GM21576 (cell line): ENCODE results near the gene HOXB4.

ENCODE experiments used
- ATAC-seq: cut with Tn5 transposase; IDR thresholded peaks from one replicate; pipeline ENCODE4 v1.9.1; 2021; ENCODE audit warnings: mild to moderate bottlenecking, moderate library complexity; ENCODE audit not compliant: unreplicated experiment

Gene HOXB4

GRCh38 chr17:48549914-48550501 is 28.1 kb downstream of the HOXB4 start:
- no peak for ATAC-seq

GRCh38 chr17:48549281-48549630 is 28.9 kb downstream of the HOXB4 start:
- no peak for ATAC-seq

DNA sequence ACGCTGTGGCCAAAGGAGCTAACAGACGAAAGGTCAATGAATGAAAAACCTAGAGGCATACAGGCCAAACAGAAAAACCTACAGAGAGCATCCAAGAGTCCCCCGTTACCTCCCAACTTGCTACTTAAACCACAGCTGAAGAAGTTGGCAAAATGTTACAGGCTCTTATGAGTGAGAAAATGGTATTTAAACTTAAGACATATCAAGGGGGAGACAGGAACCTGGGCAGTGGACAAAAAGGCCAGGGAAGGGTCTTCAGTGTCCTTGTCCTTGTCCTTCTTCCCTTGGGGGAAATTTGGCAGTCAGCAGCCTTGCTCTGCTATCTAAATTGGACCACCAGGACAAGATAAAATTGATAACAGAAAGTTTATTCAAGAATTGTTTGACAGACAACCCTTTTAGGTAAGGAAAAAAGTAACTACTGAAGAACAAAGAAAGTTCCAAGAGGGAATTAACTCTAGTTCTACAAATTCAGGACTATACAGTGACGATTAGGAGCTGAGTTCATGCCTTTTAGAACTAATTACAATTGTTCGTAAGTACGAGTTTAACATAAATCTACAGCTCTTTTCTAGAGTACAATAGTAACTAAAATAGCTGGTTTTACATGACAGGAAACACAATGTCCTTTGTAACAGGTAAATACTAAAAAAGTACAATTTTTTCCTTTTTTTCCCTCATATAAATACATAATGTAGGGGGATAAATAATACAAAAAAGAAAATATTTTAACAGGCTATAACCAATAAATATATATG is 29.4 kb downstream of the HOXB4 start:
- no peak for ATAC-seq

GRCh38 chr17:48547808-48548522 is 30.2 kb downstream of the HOXB4 start:
- no peak for ATAC-seq

- no peak for ATAC-seq
Measured at GRCh38 chr17:48546924-48547807, 31.0 kb downstream of the HOXB4 start.

DNA sequence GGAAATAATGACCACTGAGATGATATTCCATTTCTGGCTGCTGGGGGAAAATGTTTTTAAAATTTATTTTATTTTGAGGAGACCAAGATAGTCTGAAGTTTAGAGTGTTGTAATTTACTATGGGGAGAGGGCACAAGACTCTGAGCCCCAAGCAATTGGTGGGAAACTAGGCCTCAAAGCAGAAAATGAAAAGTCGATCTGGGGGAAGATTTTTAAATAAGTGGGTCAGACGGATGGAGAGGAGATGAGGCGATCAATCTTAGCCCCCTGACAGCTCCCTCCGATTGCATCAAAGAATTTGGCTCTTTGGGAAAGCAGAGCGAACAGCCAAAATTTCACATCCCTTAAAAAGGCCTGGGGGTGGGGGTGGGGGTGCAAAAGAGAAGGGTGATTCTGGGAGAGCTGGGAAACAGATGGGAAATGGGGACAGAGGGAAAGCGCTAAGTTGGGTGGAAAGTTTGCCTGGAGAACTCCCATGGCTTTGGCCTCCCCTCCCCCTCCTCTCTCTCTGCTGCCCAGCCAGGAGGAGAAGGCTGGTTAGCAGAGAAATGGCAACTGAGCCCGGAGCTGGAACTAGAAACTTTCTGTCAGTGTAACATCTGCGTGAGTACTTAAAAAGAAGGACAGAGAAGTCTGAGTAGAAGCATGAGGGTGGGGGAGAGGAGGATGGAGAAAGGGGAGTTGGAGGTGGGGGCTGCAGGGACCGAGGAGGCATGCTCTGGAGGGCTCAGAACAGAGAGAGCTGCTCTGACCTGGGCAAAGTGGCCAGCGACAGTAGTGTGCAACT is 31.8 kb downstream of the HOXB4 start:
- ATAC-seq: no peak

DNA sequence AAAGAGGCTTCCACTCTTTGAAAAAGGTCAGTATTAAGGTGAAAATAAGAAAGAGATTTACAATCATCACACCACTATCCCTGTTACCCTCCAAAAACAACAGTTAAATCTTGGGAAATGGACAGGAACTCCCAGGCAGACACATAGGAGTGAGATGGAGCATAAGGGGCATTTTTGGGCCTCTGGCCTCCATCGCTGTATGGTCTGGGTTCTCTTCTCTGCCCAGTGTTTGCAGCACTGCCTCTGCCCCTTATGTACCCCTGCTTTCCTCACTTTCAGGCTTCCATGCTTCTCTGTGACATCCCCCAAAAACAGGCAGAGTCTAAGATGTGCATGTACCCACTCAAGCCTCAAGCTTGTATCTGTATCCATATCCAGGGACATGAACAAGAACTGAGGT is 32.6 kb downstream of the HOXB4 start:
- no peak for ATAC-seq

- no peak for ATAC-seq
Measured at GRCh38 chr17:48545022-48545375, 33.2 kb downstream of the HOXB4 start, which contains the start of gene HOXB2. Gene HOXB2 (minus strand): TSS chr17:48545109. CDS start chr17:48544911, 198 bp downstream.

DNA sequence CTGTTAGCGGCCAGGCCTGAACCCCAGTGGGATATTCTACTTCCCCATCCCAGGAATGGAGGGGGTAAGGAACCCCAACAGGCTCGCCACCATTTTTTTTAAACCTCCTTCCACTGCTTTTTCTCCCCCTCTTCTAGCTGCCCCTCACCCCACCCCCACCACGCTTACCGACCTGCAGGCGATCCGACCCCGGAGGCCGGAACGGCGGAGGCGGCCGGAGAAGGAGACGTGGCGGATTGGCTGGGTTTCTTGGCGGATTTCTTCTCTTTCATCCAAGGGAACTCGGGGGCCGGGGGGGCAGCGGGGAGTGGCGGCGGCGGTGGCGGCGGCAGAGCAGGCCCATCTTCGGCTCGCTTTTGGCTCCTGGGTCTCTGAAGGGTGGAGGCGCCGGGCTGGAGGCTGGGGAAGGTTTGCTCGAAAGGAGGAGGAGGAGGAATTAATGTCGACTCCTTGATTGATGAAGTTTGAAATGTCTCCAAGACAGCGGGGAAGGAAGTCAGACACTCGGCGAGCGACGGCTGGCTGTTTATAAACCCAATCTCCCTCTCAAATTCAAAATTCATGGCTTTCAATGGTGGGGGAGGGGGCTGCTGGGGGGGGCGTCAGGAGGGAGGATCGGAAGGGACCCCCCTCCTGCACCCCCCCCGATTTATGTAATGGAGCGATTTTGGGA is 33.7 kb downstream of the HOXB4 start:
- no peak for ATAC-seq

DNA sequence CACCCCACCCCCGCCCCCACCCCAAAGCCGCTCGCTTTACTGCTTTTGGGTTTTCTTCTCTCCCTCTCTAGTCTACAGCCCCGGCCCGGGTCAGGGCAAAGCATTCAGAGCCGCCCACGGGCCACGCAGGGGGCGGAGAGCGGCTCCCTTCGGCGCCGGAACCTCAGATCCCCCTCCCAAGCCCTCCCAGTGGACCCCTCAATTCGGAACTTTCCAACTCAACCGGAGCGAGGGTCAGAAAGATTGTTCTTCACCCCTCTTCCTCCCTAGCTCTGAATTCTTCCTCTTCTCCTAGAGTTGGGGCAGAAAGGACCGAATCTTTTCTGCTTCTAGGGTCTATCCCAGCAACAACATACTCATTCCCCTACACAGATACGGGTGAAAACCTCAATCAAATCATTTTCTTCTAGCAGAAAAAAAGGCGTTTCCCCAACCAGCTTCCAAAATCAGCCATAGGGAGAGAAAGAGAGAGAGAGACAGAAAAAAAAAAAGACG is 34.2 kb downstream of the HOXB4 start:
- ATAC-seq: no peak

DNA sequence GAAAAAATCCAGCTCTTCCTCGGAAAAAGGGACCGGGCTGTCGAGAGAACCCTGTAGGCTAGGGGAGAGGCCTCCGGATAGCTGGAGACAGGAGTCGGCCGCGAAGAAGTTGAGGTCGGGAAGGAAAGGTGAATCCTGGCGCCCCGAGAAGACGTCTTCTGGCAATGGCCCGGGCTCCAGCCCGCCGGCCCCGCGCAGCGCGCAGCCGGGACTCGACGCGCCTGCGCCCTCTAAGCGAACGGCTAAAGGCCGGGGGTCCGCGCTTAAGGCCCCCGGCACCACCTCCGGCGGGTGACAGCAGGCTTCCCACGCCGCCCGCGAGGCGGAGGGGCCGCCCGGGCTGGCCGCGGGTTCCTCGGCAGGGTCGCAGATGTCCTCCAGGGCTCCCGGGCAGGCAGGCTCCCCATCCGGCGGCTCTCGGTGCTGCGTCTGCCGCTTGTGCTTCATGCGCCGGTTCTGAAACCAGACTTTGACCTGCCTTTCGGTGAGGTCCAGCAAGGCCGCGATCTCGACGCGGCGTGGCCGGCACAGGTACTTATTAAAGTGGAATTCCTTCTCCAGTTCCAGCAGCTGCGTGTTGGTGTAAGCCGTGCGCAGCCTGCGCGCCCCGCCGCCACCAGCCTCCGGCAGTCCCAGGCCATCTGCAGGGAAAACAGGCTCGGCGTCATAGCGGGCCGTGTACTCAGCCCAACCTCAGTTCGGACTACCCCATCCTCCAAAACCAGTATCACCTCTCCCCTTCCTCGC is 34.9 kb downstream of the HOXB4 start:
- ATAC-seq: no peak

GRCh38 chr17:48542698-48543106 is 35.4 kb downstream of the HOXB4 start:
- ATAC-seq: no peak

GRCh38 chr17:48542114-48542656 is 36.0 kb downstream of the HOXB4 start:
- ATAC-seq: no peak

DNA sequence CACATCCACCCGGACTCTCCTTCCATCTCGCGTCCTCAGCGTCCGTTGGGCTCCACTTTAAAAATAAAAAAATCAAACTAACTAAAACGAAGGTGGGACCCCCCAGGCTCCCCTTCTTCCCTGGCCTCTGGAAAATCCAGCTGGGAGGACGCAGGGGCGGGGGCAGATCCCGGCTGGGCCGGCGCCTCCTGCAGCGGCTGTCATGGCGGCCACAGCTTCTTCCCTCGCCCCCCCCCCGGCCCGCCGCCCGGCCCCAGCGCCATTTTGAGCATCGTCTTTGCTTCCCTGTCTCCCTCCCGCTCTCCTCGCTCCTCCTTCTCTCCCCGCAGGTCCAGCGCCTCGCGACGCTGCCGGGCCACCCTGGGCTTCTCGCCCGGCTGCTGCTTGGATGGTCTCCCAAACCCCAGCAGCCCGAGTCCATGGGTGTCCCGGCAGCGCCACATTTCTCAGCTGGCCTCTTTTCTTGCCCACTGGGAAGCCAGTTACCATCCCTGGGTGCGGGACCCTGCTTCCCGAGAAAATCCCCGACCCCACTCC is 36.5 kb downstream of the HOXB4 start:
- no peak for ATAC-seq

DNA sequence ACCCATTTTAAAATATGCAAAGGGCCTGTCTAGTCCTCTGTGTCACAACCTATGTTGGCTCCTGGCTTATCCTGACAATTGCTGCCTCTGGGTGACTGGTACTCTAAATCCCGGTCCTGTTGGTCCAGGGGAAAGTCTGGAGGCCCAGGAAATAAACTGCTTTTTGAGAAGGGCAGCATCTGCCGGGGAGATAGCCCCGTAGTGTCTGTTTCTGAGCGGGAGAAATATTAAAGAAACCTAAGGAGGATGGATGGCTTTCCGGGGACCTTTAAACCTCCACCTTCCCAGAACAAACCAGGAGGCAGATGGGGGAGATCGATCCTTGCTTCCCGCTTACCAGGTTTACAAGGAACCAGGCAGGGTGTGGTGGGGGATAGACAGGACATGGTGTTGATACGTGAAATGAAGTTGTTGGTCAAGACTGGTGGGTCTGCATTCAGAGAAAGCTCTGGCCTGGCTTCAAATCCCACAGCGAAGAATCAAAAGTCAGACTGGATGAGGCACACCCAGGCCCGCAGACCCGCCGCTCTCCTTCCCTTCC is 37.0 kb downstream of the HOXB4 start:
- ATAC-seq: no peak

DNA sequence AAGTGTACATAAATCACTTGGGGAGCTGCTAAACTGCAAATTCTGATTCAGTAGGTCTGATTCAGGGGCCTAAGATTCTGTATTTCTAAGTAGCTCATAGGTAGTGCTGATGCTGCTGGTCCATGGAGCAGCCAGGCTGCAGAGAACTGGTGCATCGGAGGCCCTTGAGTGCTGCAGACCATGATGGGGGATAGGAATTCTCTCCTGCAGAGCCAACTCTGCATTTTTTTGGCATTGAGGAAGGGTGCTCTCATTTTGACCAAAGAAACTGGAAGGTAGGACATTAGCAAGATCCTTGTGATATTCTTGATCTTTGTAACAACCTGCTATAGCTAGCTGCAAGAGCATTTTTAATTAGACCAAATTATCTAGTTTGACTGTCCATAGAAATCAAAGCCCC is 37.9 kb downstream of the HOXB4 start:
- ATAC-seq: no peak

GRCh38 chr17:48539177-48539576 is 39.0 kb downstream of the HOXB4 start:
- ATAC-seq: no peak

DNA sequence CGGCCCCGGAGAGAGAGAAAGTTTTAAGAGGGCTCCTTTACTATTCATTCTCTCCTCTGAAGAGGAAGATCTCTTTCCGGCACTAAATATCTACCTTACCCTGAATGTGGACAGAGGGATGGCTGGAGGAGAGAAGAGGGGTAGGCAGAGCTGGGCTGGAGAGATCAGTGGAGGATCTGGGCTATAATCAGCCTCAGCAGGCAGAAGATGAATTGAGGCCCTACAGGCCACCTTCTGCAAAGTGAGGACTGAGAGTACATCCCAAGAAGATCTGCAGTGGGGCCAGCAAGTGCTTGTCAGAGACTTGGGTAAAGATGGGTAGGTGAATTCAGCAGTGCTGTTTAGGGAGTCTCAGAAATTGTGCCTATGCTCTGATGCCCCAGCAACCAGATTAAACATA is 40.8 kb downstream of the HOXB4 start:
- no peak for ATAC-seq
